Ovary (tissue), 3 donors: Measurements from ENCODE around the gene SAP30L.

Experiments used
- CTCF ChIP-seq, 3 donors: fragments of 450-650 bp in 2 of 3; fragments of 200-600 bp in 1 of 3; IDR thresholded peaks; one replicate each; pipeline versions ENCODE4 v1.5.1 to v1.8.0; 2016 to 2022; ENCODE audit warnings: antibody characterized with exemption in 3 of 3, mild to moderate bottlenecking in 1 of 3
- EP300 ChIP-seq: sonication (generic); formaldehyde crosslinking; IDR thresholded peaks from one replicate; pipeline ENCODE4 v1.6.1; 2017; ENCODE audit warnings: antibody characterized with exemption
- POLR2A ChIP-seq: fragments of 450-650 bp; IDR thresholded peaks from one replicate; pipeline ENCODE4 v1.6.1; 2017; ENCODE audit warnings: antibody characterized with exemption, mild to moderate bottlenecking, moderate library complexity
- donor health status: DM: no; HTN: no; CAD: no.

GRCh38 chr5:154411338-154411737 is 34.5 kb upstream of the SAP30L start:
- TF ChIP-seq POLR2A: no peak
- no peak for TF ChIP-seq CTCF (IDR thresholded peaks at IDR 0.05)
- TF ChIP-seq EP300: no peak
